Stimulated activated naive CD8-positive, alpha-beta T cell treated with anti-CD3 and anti-CD28 coated beads, Interleukin-15, amount 100 ng/mL, for 72 hours (primary cell): Measurements from ENCODE around the gene LRRTM4.
"Not testable (repeated sequence)": the region's sequence is repeated elsewhere in the genome, so short reads cannot be mapped to it uniquely, and the experiment has no call there.

ENCODE experiments used
- ATAC-seq: fragments of 150-1000 bp; cut with Tn5 transposase; 2 replicates; pipeline ENCODE4 v1.10.0; 2021; ENCODE audit warnings: mild to moderate bottlenecking, moderate library complexity
- DNase-seq, 2 donors: peaks; one replicate each; pipeline ENCODE4 v3.0.0; 2021 to 2022
- H3K27ac Mint-ChIP-seq, 2 donors: one replicate each; pipeline ENCODE4 v1.8.0; 2022; ENCODE audit warnings: mild to moderate bottlenecking in 2 of 2, mixed read lengths in 2 of 2, moderate library complexity in 2 of 2
- H3K27me3 Mint-ChIP-seq: one replicate; pipeline ENCODE4 v1.8.0; 2022; ENCODE audit warnings: mixed read lengths
- H3K4me1 Mint-ChIP-seq: one replicate; pipeline ENCODE4 v1.8.0; 2022; ENCODE audit warnings: mild to moderate bottlenecking, mixed read lengths
- H3K4me3 Mint-ChIP-seq, 2 donors: one replicate each; pipeline ENCODE4 v1.8.0; 2022; ENCODE audit warnings: mild to moderate bottlenecking in 2 of 2, mixed read lengths in 2 of 2, moderate library complexity in 1 of 2
- H3K9me3 Mint-ChIP-seq, 2 donors: one replicate each; pipeline ENCODE4 v1.8.0; 2022; ENCODE audit warnings: mixed read lengths in 2 of 2

LRRTM4 gene

GRCh38 chr2:77108915-77109314 is 413.3 kb downstream of the LRRTM4 start:
- no peak overlapping the region for H3K27ac Mint-ChIP-seq
- peaks cover 12 to 15% of the 10 kb centered on the region in 2 donors for H3K9me3 Mint-ChIP-seq
- no peaks in the 10 kb centered on the region for H3K4me1 Mint-ChIP-seq
- no peak overlapping the region for H3K4me3 Mint-ChIP-seq
- no peaks in the 10 kb centered on the region for H3K27me3 Mint-ChIP-seq
- no peak for ATAC-seq
- DNase-seq = no peak

- peaks cover 8% of the 10 kb centered on the region in 2 donors for H3K9me3 Mint-ChIP-seq
- H3K27ac Mint-ChIP-seq = no peak overlapping the region
- H3K27me3 Mint-ChIP-seq = no peaks in the 10 kb centered on the region
- H3K4me3 Mint-ChIP-seq = no peak overlapping the region
- ATAC-seq = no peak
- no peak for DNase-seq
- no peaks in the 10 kb centered on the region for H3K4me1 Mint-ChIP-seq
Observed at GRCh38 chr2:77105008-77105407, 417.2 kb downstream of the LRRTM4 start.

GRCh38 chr2:77104554-77104953 is 417.6 kb downstream of the LRRTM4 start:
- no peaks in the 10 kb centered on the region for H3K4me1 Mint-ChIP-seq
- no peak for ATAC-seq
- no peak overlapping the region for H3K4me3 Mint-ChIP-seq
- H3K27ac Mint-ChIP-seq = no peak overlapping the region
- DNase-seq = no peak
- H3K27me3 Mint-ChIP-seq = no peaks in the 10 kb centered on the region
- peaks cover 8% of the 10 kb centered on the region in 2 donors for H3K9me3 Mint-ChIP-seq

- peak overlapping the region in 1 of 2 donors; percentile 19 for H3K27ac Mint-ChIP-seq
- H3K4me3 Mint-ChIP-seq = no peak overlapping the region
- H3K9me3 Mint-ChIP-seq = peaks cover 8% of the 10 kb centered on the region in 2 donors
- H3K4me1 Mint-ChIP-seq = no peaks in the 10 kb centered on the region
- H3K27me3 Mint-ChIP-seq = no peaks in the 10 kb centered on the region
- ATAC-seq = no peak
- no peak for DNase-seq
Observed at GRCh38 chr2:77102927-77103326, 419.2 kb downstream of the LRRTM4 start.

DNA sequence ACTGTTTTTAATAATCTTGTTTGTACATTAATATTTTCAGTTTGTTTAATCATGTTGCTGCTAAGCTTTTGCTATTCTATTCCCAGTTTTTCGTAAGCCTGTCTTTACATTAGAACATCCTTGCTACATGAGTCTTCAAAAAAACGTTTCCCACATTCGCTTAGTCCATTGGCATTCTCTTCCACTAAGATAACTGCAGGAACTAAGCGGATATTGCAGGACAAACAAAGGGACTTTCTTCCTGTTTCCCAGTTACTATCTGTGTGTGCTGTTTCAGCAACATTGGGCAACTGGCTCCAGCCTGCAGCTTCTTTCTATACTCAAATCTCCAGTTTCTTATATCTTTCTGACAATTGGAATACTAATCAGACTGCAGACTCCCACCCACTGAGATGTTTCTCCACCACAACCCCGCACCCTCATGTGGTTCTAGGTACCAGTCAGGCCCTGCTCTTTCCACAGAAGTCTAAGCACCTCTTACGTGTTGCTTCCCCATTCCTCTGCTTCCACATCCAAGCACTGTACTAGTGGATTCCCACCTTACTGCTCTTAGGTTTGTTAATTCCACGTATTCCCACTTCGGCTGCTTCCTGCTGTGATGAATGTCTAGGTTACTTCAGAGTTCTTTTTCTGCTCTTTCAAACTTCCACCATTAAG is 420.3 kb downstream of the LRRTM4 start:
- no peak overlapping the region for H3K27ac Mint-ChIP-seq
- H3K4me1 Mint-ChIP-seq = no peaks in the 10 kb centered on the region
- ATAC-seq (no peak), DNase-seq (no peak)
- no peak overlapping the region for H3K4me3 Mint-ChIP-seq
- H3K27me3 Mint-ChIP-seq = no peaks in the 10 kb centered on the region
- H3K9me3 Mint-ChIP-seq = peaks cover 8% of the 10 kb centered on the region in 2 donors

DNA sequence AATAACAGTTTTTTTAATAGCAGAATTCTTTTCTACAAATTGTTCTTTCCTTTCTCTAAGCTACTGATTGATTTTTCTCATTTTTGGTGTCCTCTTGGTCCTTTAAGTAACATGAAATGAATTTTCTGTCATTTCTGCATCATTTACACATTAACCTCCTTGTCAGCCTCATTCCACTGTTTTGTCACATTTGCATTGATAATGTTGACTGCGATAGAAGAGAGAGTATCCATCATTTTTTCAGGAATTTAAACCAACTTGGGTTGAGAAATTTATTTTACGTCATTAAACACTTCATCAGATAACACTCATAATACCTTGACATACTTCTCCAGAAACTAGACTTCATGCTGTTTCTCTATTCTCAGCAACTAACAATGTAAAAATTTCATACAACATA is 422.2 kb downstream of the LRRTM4 start:
- H3K27ac Mint-ChIP-seq = no peak overlapping the region
- H3K4me1 Mint-ChIP-seq = no peaks in the 10 kb centered on the region
- ATAC-seq = no peak
- peaks cover 8% of the 10 kb centered on the region in 2 donors for H3K9me3 Mint-ChIP-seq
- DNase-seq = no peak
- H3K4me3 Mint-ChIP-seq = no peak overlapping the region
- H3K27me3 Mint-ChIP-seq = no peaks in the 10 kb centered on the region

- not testable (repeated sequence) for H3K9me3 Mint-ChIP-seq, H3K4me3 Mint-ChIP-seq, DNase-seq, H3K27me3 Mint-ChIP-seq, ATAC-seq, H3K4me1 Mint-ChIP-seq, H3K27ac Mint-ChIP-seq
Observed at GRCh38 chr2:77095525-77095924, 426.7 kb downstream of the LRRTM4 start.

DNA sequence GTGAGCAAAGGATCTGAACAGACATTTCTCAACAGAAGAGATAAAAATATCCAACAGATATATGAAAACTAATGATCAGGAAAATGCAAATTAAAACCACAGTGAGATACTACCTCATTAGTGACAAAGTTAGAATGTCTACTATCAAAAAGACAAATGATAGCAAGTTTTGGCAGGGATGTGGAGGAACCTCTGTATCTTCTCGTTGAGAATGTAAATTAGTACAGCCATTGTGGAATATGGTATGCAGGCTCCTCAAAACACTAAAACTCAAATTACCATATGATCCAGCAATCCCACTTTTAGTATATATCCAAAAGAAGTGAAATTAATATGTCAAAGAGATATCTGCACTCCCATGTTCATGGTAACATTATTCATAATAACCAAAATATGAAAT is 427.1 kb downstream of the LRRTM4 start:
- no peak for ATAC-seq
- DNase-seq = no peak
- Mint-ChIP-seq H3K4me1 (no peaks in the 10 kb centered on the region), H3K9me3 (peaks cover 4 to 9% of the 10 kb centered on the region in 2 donors), H3K27me3 (peaks cover 1% of the 10 kb centered on the region), H3K27ac (no peak overlapping the region), H3K4me3 (no peak overlapping the region)

- not testable (repeated sequence) for ATAC-seq, H3K27ac Mint-ChIP-seq, DNase-seq, H3K4me3 Mint-ChIP-seq, H3K4me1 Mint-ChIP-seq
- Mint-ChIP-seq H3K27me3 (peaks cover 20% of the 10 kb centered on the region), H3K9me3 (peaks cover 14 to 29% of the 10 kb centered on the region in 2 donors)
Observed at GRCh38 chr2:77088424-77088823, 433.8 kb downstream of the LRRTM4 start.

DNA sequence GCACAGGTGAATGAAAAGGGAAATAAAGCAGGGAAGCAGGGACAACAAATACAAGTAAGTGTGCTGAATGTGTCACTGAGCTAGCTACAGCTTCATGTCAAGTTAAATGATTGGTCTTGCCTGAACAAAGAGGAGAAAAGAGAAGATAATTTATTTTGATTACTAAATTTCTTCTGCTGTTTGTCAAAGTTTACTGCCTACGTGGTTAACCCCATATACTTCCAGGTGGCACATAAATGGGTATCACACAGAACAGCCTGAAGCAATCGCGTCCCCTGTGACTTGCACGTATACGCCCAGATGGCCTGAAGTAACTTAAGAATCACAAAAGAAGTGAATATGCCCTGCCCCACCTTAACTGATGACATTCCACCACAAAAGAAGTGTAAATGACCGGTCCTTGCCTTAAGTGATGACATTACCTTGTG is 434.2 kb downstream of the LRRTM4 start:
- peaks cover 20% of the 10 kb centered on the region for H3K27me3 Mint-ChIP-seq
- peaks cover 5% of the 10 kb centered on the region for H3K4me1 Mint-ChIP-seq
- no peak for DNase-seq
- no peak for ATAC-seq
- H3K4me3 Mint-ChIP-seq = no peak overlapping the region
- peaks cover 14 to 29% of the 10 kb centered on the region in 2 donors for H3K9me3 Mint-ChIP-seq
- no peak overlapping the region for H3K27ac Mint-ChIP-seq

GRCh38 chr2:77086478-77086877 is 435.7 kb downstream of the LRRTM4 start:
- ATAC-seq (no peak), DNase-seq (no peak)
- Mint-ChIP-seq H3K4me1 (peaks cover 5% of the 10 kb centered on the region), H3K27me3 (peaks cover 20% of the 10 kb centered on the region), H3K4me3 (no peak overlapping the region), H3K9me3 (peaks cover 14 to 29% of the 10 kb centered on the region in 2 donors), H3K27ac (no peak overlapping the region)

DNA sequence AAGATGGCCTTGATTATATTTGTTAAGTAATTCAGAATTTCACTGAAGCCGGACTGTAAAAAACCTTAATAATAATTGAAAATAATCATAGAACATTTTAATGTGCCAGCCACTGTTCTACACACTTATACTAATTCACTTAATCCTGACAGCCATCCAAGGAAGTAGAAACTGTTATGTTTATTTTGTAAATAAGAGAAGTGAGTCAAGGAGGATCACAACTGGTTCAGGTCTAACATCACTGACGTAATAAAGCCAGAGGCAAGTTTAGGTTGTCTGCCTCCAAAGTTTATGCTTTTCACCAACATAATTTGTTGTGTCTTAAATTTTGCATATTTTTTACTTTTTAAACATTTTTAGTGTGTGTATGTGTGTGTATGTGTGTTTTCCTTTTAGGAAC is 436.1 kb downstream of the LRRTM4 start:
- Mint-ChIP-seq H3K4me1 (peaks cover 5% of the 10 kb centered on the region), H3K4me3 (no peak overlapping the region), H3K27me3 (peaks cover 20% of the 10 kb centered on the region), H3K27ac (no peak overlapping the region), H3K9me3 (peaks cover 14 to 30% of the 10 kb centered on the region in 2 donors)
- ATAC-seq = no peak
- DNase-seq = no peak

DNA sequence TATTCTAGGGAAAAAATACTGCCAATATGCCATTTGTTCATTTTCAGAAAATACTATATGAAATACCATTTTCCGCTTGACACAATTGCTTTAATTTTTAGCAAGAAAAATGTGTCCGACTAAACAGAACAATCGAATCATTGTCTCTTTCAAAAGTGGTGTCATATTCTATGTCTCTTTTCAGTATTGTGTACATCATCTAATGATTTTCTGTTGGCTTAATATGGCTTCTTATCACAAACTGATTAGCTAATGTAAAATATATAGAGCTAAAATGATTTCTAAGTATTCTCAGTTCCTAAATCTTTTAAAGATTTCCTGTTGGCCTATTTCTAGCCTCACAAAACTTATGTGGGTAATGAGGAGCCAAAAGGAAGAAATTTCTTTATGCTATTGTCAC is 436.6 kb downstream of the LRRTM4 start:
- H3K9me3 Mint-ChIP-seq = peaks cover 19 to 30% of the 10 kb centered on the region in 2 donors
- H3K27me3 Mint-ChIP-seq = peaks cover 20% of the 10 kb centered on the region

DNA sequence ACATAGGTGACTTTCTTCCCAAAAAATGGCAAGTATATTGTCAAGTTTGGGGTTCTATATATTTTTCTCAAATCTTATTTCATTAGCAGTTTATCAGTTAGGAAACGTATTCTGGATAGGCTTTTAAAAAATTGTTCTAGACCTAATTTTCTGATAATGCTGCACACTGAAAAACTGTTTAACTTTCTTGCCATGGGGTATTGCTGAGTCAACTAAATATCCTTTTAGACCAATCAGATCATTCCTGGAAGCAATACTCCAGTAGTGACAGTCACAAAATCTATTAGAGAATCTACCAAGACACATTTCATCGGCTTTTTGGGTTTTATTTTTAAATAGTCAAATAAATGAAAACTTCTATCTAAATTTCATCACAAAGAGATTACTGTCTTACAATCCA is 440.6 kb downstream of the LRRTM4 start:
- Mint-ChIP-seq H3K4me1 (no peaks in the 10 kb centered on the region), H3K9me3 (peaks cover 13 to 16% of the 10 kb centered on the region in 2 donors), H3K27me3 (no peaks in the 10 kb centered on the region), H3K4me3 (no peak overlapping the region), H3K27ac (no peak overlapping the region)
- ATAC-seq (no peak), DNase-seq (no peak)

More for the DNA sequence above, 436.6 kb downstream of the LRRTM4 start:
- H3K27ac Mint-ChIP-seq = no peak overlapping the region
- DNase-seq (no peak), ATAC-seq (no peak)
- no peak overlapping the region for H3K4me3 Mint-ChIP-seq
- H3K4me1 Mint-ChIP-seq = peaks cover 5% of the 10 kb centered on the region

GRCh38 chr2:77064324-77064723 is 457.9 kb downstream of the LRRTM4 start:
- Mint-ChIP-seq H3K27ac (no peak overlapping the region), H3K4me1 (no peaks in the 10 kb centered on the region), H3K4me3 (no peak overlapping the region), H3K9me3 (peaks cover 0 to 8% of the 10 kb centered on the region in 2 donors), H3K27me3 (no peaks in the 10 kb centered on the region)
- DNase-seq (no peak), ATAC-seq (no peak)

DNA sequence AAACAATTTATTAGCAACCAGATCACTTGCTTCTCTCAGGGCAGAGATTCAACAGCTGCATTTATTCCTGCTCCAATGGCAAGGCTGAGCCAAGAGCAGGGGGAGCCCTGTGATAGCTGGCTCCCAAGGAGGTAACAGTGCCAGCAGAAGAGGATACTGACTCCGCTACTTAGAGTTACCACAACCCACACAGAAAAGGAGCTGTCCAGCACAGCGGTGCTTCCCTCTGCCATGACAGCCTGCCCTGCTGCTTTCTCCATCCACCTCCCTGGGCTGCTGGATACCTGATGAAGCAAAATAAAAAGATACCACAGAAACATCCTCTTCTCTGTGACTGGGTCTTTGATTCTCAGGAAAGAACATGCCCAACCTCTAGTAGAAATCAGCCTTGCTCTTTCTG is 467.2 kb downstream of the LRRTM4 start:
- no peak overlapping the region for H3K4me3 Mint-ChIP-seq
- no peaks in the 10 kb centered on the region for H3K27me3 Mint-ChIP-seq
- no peak for DNase-seq
- H3K4me1 Mint-ChIP-seq = no peaks in the 10 kb centered on the region
- ATAC-seq = no peak
- H3K9me3 Mint-ChIP-seq = peaks cover 0 to 5% of the 10 kb centered on the region in 2 donors
- H3K27ac Mint-ChIP-seq = no peak overlapping the region

GRCh38 chr2:77046339-77046738 is 475.8 kb downstream of the LRRTM4 start:
- no peak overlapping the region for H3K4me3 Mint-ChIP-seq
- no peak overlapping the region for H3K27ac Mint-ChIP-seq
- H3K27me3 Mint-ChIP-seq = no peaks in the 10 kb centered on the region
- ATAC-seq (no peak), DNase-seq (no peak)
- peaks cover 5 to 15% of the 10 kb centered on the region in 2 donors for H3K9me3 Mint-ChIP-seq
- no peaks in the 10 kb centered on the region for H3K4me1 Mint-ChIP-seq
